ENCODE results near the gene DDX31. TPM values are rescaled to one million over a fixed set of nuclear protein-coding genes. Genes with fewer than 3 reads are reported as not detected.

Gene DDX31
- total RNA-seq, 1 experiment from 2014 or later = 28.4 TPM

- Histone ChIP-seq H2BK120ac (ENCODE audit: low read depth, low read length, poor library complexity, severe bottlenecking) (no peak overlapping the region), H2AFZ (ENCODE audit: low read length) (no peak overlapping the region), H3K79me1 (ENCODE audit: insufficient read depth, low read depth, low read length, poor library complexity, severe bottlenecking) (no peaks in the 10 kb centered on the region), H3K18ac (ENCODE audit: insufficient read length, low read depth, low read length) (no peak overlapping the region), H2BK12ac (ENCODE audit: insufficient read length, low read depth, low read length) (no peak overlapping the region), H4K8ac (replicated peaks; ENCODE audit: insufficient read length, low read depth, low read length) (no peak overlapping the region), H2BK5ac (ENCODE audit: insufficient read length, low read length) (no peak overlapping the region), H3K4ac (ENCODE audit: low read depth, low read length) (no peak overlapping the region), H3K23ac (ENCODE audit: insufficient read length, low read depth, low read length) (no peak overlapping the region), H3K56ac (ENCODE audit: insufficient read length, low read depth, low read length) (no peak overlapping the region), H3K14ac (ENCODE audit: insufficient read depth, low read length) (no peak overlapping the region), H2AK5ac (ENCODE audit: insufficient read length, low read length) (no peak overlapping the region), H4K5ac (ENCODE audit: insufficient read length, low read depth, low read length) (no peak overlapping the region), H4K20me1 (ENCODE audit: control insufficient read depth, insufficient read depth, insufficient read length) (no peaks in the 10 kb centered on the region), H3K9me3 (ENCODE audit: control insufficient read depth, low read depth, low read length) (no peaks in the 10 kb centered on the region), H3K27ac (ENCODE audit: insufficient read length, low read depth, low read length) (no peak overlapping the region), H2BK20ac (ENCODE audit: low read depth, low read length, poor library complexity, severe bottlenecking) (no peak overlapping the region), H3K4me1 (ENCODE audit: insufficient read depth, low read length) (no peaks in the 10 kb centered on the region), H3T11ph (ENCODE audit: low read length) (no peak overlapping the region), H3K27me3 (ENCODE audit: insufficient read depth, low read length) (no peaks in the 10 kb centered on the region), H3K79me2 (ENCODE audit: insufficient read depth, low read length) (no peaks in the 10 kb centered on the region), H3K4me2 (ENCODE audit: insufficient read depth, insufficient read length, low read length) (no peak overlapping the region), H3K23me2 (ENCODE audit: insufficient read length, low read depth, low read length, poor library complexity, severe bottlenecking) (no peaks in the 10 kb centered on the region), H3K9ac (ENCODE audit: extremely low read depth, insufficient read length, low read length) (no peak overlapping the region), H2BK15ac (ENCODE audit: low read depth, low read length) (no peak overlapping the region), H4K91ac (ENCODE audit: insufficient read length, low read depth, low read length) (no peak overlapping the region)
- Mint-ChIP-seq H3K9me3 (no peaks in the 10 kb centered on the region), H3K4me1 (no peaks in the 10 kb centered on the region), H3K4me3 (no peak overlapping the region), H3K27ac (no peak overlapping the region), H3K27me3 (ENCODE audit: low read depth) (no peaks in the 10 kb centered on the region), H3K36me3 (ENCODE audit: insufficient read depth in 1 of 3, low read depth in 3 of 3) (peaks cover 27 to 77% (median 63%) of the 10 kb centered on the region in 3 experiments)
- DNase-seq = no peak
- WGBS (ENCODE audit: extremely low coverage, insufficient read length, low lambda C conversion rate) = no CpG with 5 or more reads among the region's 2 CpGs
- TF ChIP-seq, protein P1, sequence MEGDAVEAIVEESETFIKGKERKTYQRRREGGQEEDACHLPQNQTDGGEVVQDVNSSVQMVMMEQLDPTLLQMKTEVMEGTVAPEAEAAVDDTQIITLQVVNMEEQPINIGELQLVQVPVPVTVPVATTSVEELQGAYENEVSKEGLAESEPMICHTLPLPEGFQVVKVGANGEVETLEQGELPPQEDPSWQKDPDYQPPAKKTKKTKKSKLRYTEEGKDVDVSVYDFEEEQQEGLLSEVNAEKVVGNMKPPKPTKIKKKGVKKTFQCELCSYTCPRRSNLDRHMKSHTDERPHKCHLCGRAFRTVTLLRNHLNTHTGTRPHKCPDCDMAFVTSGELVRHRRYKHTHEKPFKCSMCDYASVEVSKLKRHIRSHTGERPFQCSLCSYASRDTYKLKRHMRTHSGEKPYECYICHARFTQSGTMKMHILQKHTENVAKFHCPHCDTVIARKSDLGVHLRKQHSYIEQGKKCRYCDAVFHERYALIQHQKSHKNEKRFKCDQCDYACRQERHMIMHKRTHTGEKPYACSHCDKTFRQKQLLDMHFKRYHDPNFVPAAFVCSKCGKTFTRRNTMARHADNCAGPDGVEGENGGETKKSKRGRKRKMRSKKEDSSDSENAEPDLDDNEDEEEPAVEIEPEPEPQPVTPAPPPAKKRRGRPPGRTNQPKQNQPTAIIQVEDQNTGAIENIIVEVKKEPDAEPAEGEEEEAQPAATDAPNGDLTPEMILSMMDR (conservative IDR thresholded peaks at IDR 0.05) = no peak
Observed at GRCh38 chr9:132647806-132648205, 22.0 kb downstream of the DDX31 start.
